Hindlimb muscle (tissue), 1 donor: ENCODE results near the gene PPP1R3C. TPM values are rescaled to one million over a fixed set of nuclear protein-coding genes. Genes with fewer than 3 reads are reported as not detected.

Experiments used
- DNase-seq: peaks from one replicate; pipeline ENCODE4 v3.0.0-alpha.2; 2013
- polyA plus RNA-seq: library from polyadenylated mRNA; unstranded; fragments of 120-200 nt; gene quantifications from one replicate; pipeline ENCODE4 v1.2.1, GENCODE V29; 2013; ENCODE audit not compliant: insufficient read length

The PPP1R3C gene
- 134 TPM for polyA plus RNA-seq

DNA sequence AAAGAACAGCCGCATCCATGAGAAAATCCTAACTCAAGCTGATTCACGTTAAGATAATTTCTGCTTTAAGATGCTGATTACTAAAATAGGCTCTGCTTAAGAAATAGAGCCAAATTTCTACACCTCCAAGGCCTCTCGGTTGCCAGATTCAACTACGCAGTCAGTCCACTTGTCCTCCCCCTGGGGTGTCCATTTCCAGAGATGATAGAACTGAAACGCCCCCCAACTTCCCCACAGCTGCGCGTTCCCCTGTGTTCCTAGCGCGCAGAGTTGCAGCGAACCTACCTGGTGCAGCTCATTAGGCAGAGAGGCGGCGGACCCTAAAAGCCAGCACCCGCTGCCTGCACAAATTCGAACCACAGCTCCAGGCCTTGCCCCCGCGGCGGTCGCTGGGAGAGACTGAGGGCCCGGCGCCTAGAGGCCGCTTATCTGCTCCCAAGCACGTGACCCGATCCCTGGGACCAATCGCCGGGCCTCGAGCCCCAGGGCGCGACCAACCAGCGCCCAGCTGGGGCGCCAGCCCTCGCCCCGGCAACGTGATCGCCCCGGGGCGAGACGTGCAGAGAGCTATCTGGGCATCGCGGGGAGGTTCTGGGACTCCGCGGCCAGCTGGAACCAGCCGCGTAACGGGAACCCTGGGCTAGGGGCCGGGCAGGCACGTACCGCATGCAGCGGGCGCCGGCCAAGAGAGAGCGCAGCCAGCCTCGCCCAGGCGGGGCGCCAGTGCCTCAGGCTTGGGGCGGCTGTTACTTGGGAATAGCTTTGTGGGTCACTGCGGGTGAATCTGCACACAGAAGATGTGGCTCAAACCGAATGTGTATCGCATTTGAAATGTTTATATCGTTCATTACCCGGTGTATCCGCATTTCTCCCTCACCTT is at the start of gene PPP1R3C:
TSS of gene PPP1R3C (minus strand) at position 401 of the 880 bp plus-strand sequence. CDS start at position 299, 102 bp downstream.
- DNase-seq: peak; percentile 83

DNA sequence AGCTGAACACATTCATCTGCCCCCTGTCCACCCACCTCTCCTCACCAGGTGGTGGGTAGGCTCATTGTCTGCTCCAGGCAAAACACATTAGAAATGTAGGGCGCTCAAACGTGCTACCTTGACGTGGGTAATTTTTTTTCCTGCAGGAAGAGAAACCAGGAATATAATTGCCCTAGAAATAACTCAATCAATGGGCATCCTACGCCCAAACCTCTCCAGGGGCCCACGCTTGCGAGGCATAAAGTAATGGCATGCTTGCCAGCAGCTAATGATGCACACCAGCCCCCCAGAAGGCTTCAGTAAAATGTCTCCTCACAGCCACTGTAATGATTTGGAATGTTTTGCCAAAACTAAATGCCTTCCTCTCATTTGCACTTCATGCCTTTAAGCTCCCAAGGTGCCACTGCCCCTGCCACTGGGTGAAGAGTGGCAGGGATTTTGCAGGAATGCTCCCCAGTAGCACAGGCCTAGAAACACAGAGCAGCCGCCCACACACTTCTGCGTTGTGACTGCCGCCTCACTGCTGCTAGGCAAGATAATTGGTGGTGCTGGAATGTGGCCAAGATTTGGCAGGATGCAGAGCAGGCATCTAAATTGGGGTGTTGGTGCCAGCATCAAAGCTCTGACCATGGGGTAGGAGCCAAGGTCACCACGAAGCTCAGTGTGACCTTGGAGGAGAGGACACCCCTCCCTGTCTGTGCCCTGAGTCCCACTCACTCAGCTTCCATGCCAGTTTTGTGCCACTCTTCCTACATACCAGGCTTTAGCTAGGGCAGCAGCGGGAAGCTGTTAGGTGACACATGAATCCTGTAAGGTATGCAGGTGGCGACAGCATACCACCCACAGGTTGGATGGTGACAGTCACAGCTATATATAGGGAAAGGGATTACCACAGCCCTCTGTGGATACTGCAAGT is 48.7 kb upstream of the PPP1R3C start:
- no peak for DNase-seq

DNA sequence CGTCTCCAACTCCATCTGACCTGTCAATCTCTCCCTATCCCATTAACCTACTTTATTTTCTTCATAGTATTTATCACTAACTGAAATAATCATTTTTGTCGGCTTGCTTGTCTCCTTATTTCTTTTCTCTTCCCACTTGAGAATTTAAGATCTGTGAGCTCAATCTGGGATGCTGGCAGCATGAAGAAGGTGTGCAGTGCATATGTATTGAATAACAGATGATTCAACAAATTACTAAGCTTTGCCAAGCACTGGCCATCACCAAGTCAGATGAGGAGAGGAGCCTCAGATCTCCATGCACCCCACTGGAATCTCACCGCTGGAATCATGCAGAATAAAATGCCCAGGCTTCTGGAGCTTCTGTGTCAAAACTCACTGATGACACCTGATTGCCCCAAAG is 47.6 kb upstream of the PPP1R3C start:
- DNase-seq: no peak

DNA sequence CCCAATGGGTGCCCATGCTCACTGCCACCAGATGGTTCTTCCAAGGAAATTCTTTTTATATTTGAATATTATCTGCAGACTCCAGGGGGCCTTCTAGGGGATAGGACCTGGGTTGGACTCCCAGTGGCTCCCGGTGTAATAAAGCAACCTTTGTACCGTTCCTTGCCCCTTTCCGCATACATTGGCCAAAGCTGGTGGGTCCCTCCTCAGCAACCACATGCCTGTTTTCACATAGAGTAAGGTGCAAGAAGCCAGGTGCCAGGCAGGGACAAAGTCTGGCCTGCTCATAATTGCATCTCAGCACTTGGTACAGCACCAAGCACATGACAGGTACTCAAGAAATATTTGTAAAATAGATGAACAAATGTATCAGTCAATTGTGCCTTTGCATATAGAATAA is 46.4 kb upstream of the PPP1R3C start:
- DNase-seq: no peak

DNA sequence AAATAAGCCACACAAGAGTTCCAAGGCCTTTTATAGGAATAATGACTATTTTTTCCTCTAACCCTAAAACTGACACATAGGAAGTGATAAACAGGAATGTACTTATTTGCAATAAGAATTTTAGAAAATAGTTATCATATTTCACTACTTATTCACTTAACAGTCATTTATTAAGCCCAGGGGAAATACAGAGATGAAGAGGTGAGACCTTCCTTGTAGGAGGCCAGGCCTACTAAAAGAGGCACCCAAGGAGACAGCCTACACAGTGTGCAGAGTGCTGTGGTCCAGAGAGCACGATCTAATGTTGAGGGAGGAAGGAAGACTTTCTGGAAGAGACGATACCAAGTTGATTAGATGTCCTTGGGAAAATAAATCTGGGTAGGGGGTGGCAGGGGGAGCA is 45.0 kb upstream of the PPP1R3C start:
- DNase-seq: no peak

DNA sequence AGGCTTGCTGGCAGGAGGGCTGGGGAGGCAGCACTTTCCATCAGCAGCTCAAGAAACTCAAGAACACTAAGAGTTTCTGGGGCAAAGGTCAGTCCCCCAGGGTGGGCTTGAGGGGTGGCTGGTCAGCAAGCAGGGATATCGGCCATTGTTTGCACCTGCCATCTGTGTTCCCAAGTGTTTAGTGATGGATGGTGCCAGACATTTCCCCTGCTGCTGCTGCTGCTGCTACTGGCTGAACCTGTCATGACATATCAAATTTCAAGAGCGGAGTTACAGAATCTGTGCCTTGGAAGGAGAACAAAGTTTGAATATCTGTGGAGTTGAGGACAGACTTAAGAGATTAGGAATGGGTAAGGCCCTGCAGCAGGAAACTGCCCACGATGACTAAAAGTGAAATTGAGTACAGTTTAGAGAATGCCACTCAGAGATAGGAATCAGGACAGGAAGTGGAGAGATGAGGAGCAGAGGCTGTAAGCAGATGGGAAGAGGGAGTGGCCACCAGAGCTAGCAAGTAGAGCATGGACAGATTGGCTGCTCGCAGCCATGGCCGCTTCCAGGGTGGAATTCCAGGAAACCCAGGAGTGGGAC is 39.2 kb upstream of the PPP1R3C start:
- no peak for DNase-seq

DNA sequence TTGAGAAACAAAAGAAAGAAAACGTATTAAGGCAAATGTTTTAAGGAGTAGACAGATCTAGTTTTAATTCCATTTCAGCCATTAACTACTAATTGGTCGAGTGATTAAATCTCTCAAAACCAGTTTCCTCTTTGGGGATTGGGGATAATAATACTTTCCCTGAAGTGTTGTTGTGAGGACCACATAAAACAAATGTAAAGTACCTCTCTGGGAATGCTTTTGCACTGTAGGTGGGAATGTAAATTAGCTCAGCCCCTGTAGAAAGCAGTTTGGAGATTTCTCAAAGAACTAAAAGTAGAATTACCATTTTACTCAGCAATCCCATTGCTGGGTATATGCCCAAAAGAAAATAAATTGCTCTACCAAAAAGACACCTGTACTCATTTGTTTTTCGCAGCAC is 36.0 kb upstream of the PPP1R3C start:
- no peak for DNase-seq

DNA sequence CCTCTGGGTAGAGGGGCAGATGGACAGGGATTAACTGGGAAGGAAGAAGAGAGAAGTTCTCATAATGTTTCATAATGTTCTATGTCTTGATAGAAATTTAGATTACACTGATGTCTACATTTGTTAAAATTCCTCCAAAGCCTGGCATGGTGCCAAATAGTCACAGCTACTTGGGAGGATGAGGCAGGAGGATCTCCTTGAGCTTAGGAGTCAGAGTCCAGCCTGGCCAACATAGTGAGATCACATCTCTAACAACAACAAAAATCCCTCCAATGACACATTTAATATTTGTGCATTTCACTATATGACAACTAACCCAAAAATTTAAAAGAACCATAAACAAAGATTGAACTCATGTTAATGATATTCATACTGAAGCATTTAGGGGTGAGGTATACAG is 33.0 kb upstream of the PPP1R3C start:
- DNase-seq: no peak

DNA sequence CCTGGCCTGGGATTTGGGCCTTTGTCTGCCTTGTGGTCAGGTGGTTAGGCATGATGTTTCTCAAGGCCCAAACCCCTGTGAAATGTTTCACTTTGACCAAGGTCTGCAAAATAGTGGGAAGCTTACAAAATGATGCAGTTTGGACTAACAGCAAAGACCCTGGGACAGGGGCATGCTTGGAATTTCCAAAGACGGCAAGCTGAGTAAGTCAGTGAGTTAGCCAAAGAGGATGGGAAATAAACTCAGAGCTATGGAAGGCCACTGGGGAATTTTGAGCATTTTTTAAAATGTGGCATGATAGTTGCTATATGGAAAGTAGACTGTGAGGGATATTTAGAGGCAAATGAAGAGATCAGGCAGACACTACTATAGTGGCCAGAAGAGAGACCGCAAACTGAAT is 31.6 kb upstream of the PPP1R3C start:
- no peak for DNase-seq

DNA sequence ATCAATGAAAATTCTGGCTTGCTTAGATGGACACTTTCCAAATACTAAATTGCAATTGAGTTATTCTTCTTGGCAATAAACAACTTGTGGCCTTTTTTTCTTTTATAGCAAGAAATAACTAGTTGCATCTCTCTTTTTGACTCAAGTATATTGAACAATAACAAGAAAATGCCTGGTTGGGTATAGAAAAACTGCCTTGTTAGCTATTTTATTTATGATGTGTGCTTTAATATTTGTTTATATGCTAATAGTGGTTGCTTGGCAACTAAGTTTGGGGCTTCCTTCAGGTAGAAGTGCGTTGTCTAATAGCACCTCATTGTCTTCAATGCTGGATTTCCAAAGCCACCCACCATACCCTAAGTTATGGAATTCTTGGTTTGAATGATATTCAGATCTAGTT is 30.1 kb upstream of the PPP1R3C start:
- no peak for DNase-seq

DNA sequence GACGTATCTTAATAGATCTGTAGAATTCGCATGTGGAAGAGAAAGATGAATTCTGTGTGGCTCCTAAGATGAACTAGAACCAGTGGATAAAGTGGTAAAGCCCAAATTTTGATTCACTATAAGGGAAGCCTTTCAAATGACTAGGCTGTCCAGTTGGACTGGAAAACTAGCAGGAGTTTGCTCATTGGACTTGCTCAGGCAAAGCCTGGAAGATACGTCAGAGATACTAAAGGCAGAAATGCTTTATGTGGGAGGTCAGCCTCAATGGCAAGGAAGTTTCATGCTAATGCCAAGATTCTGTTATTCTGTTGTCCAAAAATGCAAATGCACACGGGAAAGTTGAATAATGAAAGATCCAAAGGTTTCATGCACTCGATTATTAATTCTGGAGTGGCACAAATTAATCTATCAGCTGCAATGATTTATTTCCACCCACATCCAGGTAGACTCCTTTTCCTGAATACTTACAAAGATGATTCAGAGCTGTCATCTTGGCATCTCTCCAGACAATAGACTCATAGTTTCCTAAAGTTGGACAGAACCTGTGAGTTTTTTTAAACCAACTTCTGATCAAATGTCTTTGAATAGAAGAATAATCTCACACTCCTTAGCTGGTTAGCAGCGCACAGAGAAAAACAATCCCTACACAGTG is 20.5 kb upstream of the PPP1R3C start:
- peak; percentile 24 for DNase-seq

DNA sequence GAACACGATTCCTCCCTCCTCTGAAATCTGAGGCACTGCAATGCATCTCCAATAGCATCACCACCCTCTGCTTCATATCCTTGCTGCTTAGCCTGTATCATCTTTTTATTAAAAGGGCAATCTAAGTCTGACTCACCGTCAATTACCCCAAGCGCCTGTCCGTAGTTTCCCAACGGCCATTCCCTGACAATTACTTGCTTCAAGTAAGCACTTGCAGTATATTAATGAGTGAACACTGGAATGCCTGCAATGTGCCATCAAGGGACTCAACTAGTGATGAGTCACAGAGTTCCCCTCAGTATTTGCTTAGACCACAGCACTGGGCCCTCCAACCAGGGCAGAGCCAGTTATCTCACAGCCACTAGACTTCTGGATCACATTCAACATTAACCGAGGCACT is 19.5 kb upstream of the PPP1R3C start:
- DNase-seq: no peak

DNA sequence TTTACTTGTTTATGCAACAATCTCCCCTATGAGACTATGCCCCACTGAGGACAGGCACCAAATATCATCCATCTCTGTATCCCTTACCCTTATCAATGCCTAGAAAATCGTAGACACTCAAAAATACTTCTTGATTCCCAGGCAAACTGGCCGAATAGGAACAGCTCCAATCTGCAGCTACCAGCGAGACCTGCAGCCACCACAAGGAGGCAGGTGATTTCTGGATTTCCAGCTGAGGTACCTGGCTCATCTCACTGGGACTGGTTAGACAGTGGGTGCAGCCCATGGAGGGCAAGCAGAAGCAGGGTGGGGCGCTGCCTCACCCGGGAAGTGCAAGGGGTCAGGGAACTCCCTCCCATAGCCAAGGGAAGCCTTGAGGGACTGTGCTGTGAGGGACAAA is 10.8 kb upstream of the PPP1R3C start:
- no peak for DNase-seq

DNA sequence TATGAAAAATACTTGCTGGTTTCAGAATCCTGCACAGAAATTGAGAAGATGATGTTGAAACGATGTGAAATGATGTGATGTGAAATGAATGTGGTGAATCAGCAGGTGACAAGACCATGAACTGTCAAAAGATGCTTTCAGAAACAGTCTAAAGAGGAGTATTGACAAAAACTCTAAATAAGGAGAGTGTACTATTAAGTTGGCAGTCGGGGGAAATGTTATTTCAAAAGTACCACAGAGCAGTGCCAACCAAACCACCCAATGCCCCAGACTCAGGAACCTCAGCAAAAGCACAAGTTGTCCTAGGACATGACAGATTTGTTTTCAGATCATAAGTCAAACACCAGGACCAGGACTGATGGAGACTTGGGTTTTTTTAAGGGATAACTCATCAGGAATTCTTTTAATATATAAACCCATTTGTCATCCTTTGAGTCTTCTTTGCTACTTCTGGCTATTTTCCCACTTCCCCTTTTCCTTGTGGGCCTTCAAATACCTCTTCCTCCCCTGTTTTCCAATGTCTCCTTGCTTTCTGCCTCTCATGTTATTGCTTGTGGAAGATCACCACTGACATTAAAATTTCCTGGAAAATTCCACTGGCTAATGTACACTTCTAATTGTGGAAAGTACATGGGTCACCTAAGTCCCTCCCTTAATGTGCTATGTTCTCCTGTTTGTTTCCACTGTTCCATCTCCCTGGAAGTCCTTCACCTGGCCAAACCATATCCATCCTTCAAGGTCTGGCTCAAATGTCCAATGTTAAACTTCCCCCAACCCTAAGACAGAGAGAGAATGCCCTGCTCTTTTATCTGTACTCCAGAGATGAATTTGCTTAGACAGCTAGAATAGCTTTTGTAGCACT is 10.2 kb upstream of the PPP1R3C start:
- no peak for DNase-seq

DNA sequence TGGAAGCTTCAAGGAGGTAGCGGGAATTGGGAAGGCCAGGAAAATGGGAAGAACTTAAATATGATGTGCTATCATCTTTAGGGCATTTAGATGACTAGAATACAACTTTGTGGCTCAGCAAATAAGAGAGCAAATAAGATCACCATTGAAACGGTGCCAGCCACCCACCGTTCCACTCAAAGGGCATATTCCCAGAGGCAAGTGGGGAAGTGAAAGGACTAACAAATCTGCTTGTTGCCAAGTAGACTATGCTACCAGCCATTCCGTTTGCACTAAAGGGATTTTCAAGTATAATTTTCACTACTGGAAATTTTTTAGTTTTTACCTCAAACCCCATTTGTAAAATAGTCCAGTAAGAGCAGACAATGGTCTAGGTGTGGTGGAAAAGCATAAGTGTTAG is 4.0 kb upstream of the PPP1R3C start:
- no peak for DNase-seq

DNA sequence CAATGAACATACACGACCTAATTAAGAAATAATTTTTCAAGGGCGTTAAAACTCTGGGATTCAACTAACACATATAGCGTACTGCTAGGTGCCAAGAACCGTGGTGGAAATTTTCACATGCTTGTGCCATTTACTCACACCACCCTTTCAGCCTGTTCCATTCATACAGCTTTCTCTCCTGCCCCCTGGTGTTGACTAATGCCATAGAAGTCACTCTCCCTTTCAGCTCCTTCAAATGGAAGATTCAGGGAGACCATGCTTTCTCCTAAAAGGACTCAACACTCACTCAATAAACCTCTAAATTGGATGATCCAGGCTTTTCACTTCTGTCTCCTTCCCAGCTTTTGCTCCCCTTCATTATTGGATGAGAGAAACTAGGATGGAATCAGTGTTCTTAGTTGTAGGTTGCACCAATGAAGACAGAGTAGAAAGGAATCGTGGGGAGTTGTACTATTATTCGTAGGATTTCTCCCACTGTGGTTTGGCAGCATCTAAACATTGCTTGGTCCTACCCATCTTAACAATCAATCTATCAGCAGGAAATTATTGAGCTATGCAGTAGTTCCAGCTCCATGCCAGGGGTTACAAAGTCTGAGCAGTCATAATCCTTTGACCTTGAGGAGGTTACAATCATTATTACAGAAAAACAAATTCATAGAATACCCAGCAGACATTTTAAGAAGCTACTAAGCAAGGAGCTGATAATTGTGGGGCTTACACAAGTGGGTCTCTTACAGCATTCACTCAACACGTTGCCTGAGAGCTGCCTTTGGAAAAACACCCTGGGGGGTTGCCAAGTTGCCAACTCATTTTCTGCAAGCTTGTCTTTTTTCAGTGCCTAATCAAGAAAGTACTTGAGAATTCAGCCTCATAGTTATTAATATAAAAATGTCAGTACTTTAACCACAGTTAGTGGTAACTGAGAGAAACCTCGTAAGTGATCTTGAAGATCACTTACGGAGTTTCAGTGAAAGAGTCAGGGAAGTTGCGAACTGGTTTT is 2.8 kb upstream of the PPP1R3C start:
- peak; percentile 76 for DNase-seq

DNA sequence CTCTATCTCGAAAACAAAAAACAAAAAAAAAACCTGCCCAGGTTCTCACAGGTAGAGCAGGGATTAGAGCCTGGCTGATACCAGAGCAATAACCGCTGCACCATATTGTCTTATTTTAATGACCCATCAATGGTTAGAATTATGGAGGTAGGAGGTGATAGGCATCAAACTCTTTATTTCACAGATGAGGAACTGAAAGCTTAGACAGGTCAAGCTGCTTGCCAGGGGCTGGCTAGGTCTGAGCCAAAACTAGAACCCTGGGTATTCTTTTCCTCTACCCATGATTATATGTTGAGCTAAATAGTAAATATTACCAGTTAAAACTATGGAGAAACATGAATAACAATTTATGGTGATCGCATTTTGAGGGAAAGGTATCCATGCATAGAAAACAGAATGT is 2.0 kb upstream of the PPP1R3C start:
- no peak for DNase-seq

DNA sequence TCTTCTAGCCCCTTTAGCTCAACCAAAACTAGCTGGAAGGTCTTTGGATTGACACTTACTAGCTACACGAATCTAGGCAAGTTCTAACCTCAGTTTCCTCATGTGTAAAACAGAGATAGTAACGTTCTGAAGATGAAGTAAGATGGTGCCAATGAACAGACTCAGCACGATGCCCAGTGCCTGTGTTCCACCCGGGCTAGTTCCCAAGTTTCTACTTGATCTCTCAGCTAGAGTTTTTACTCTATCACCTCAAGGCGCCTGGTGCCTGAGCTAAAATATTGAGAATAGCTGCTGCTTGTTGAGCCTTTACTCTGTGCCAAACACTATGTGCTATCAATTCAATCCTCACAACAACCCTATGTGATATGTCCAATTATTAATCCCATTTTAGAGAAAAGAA is 1.4 kb upstream of the PPP1R3C start:
- DNase-seq: no peak

DNA sequence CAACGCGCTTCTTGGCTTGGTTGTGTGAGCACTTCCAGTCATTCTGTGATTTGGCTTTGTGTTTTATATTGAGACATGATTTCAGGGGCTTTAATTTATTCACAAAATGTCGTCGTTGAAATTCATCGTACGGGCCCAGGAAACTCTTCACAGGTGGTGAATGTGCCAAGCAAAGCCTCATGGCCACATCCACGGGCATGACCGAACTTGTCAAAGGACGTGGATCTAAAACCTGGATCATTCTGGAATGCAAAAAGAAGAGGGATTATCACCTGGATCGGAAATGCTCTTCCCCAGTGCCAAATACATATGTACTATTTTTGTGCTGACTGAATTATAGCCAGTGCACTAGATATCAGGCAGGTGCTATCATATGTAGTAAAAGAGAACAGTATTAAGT is 2.2 kb downstream of the PPP1R3C start:
- no peak for DNase-seq
